ENCODE results near the gene MPPED2. TPM values are rescaled to one million over a fixed set of nuclear protein-coding genes. Genes with fewer than 3 reads are reported as not detected.

The MPPED2 gene
- total and polyA plus RNA-seq, 10 of the 15 experiments (the other 5 are each of a cell fraction or from before 2014, with no cell fraction given), result not detected

GRCh38 chr11:30567120-30567519 is 19.0 kb downstream of the MPPED2 start:
- no peak overlapping the region for H3K9ac ChIP-seq (ENCODE audit: control insufficient read depth, insufficient read depth, low read length)
- no peaks in the 10 kb centered on the region for H4K20me1 ChIP-seq (ENCODE audit: control insufficient read depth, insufficient read depth)
- no peak overlapping the region for H3K4me2 ChIP-seq (ENCODE audit: control insufficient read depth, insufficient read depth)
- no TSS peak for BruUV-seq (replicated peaks)
- DNase-seq (ENCODE audit: low read depth, low spot score) (no peak), ATAC-seq (no peak), FAIRE-seq (no peak)
- H3K9me3 ChIP-seq (replicated peaks; ENCODE audit: control insufficient read depth, insufficient read depth, low read length), result no peaks in the 10 kb centered on the region
- ChIA-PET POLR2A (no interaction called here), RAD21 (ENCODE audit: unreplicated experiment) (no interaction called here), SMC1A (ENCODE audit: uncharacterized antibody, unreplicated experiment) (interaction anchor here (1.2 kb wide), 1 partner anchor 8 kb away, joined by 3 read pairs; no protein-coding TSS in a partner anchor), CTCF (no interaction called here)
- in situ Hi-C loops (cut with MboI) (no loop called here), intact Hi-C loops (cut with micrococcal nuclease; ENCODE audit: unreplicated experiment) (no loop called here)
- no peaks in the 10 kb centered on the region; a peak in 1 of 4 replicates for H3K27me3 ChIP-seq (replicated peaks in 1 of 2; ENCODE audit: control insufficient read depth in 2 of 2, insufficient read depth in 2 of 2, low read length in 1 of 2)
- 17% methylated on average over 5 of the region's 5 CpGs for WGBS (ENCODE audit: insufficient coverage, insufficient replicate concordance, low lambda C conversion rate, missing lambda C conversion rate)
- TF ChIP-seq ZBTB33 (IDR thresholded peaks at IDR 0.05) (no peak), JUND (IDR thresholded peaks at IDR 0.05; ENCODE audit: low read depth, low read length) (no peak), CHD4 (IDR thresholded peaks at IDR 0.05) (no peak), E2F8 (IDR thresholded peaks at IDR 0.05; ENCODE audit: low read depth, partially characterized antibody) (no peak), ZNF274 (IDR thresholded peaks at IDR 0.05; ENCODE audit: insufficient read depth, insufficient read length) (no peak), EP300 (IDR thresholded peaks at IDR 0.05; ENCODE audit: borderline replicate concordance in 1 of 2, control insufficient read depth in 1 of 2, low read depth in 2 of 2, low read length in 2 of 2) (no peak), SMAD1 (IDR thresholded peaks at IDR 0.05; ENCODE audit: low read depth, partially characterized antibody) (no peak), IRF3 (IDR thresholded peaks at IDR 0.05) (no peak), PAX5 (IDR thresholded peaks at IDR 0.05; ENCODE audit: borderline replicate concordance, low read depth, low read length) (no peak), E4F1 (IDR thresholded peaks at IDR 0.05; ENCODE audit: borderline replicate concordance, partially characterized antibody) (no peak), SUZ12 (IDR thresholded peaks at IDR 0.05; ENCODE audit: unreplicated experiment) (no peak)
- H3K4me1 ChIP-seq (ENCODE audit: control insufficient read depth, insufficient read depth, low read length), result no peaks in the 10 kb centered on the region
- H2AFZ ChIP-seq (ENCODE audit: control insufficient read depth, low read depth, low read length), result no peak overlapping the region
- H3K79me2 ChIP-seq (ENCODE audit: control insufficient read depth, insufficient read depth, low read length), result no peaks in the 10 kb centered on the region
- no peak overlapping the region for H3K4me3 ChIP-seq
- no peak overlapping the region for H3K27ac ChIP-seq (ENCODE audit: control insufficient read depth, insufficient read depth)
- H3K36me3 ChIP-seq (ENCODE audit: control insufficient read depth in 2 of 2, insufficient read depth in 2 of 2, low read length in 1 of 2), result no peaks in the 10 kb centered on the region

All from GM12878 (cell line).